ENCODE data around the gene VPS37C. TPM values are rescaled to one million over a fixed set of nuclear protein-coding genes. Genes with fewer than 3 reads are reported as not detected.

Gene VPS37C
- total RNA-seq, 1 donor from 2014 or later, result 24.4 TPM

- no peak for DNase-seq (ENCODE audit: low read depth)
Observed at GRCh38 chr11:61155312-61155711, 5.9 kb downstream of the VPS37C start.

- no peak for DNase-seq (ENCODE audit: low read depth)
Observed at GRCh38 chr11:61154528-61154927, 6.7 kb downstream of the VPS37C start.

GRCh38 chr11:61153593-61154095 lies 7.6 kb downstream of the VPS37C start:
- DNase-seq (ENCODE audit: low read depth), result peak; percentile 70

DNA sequence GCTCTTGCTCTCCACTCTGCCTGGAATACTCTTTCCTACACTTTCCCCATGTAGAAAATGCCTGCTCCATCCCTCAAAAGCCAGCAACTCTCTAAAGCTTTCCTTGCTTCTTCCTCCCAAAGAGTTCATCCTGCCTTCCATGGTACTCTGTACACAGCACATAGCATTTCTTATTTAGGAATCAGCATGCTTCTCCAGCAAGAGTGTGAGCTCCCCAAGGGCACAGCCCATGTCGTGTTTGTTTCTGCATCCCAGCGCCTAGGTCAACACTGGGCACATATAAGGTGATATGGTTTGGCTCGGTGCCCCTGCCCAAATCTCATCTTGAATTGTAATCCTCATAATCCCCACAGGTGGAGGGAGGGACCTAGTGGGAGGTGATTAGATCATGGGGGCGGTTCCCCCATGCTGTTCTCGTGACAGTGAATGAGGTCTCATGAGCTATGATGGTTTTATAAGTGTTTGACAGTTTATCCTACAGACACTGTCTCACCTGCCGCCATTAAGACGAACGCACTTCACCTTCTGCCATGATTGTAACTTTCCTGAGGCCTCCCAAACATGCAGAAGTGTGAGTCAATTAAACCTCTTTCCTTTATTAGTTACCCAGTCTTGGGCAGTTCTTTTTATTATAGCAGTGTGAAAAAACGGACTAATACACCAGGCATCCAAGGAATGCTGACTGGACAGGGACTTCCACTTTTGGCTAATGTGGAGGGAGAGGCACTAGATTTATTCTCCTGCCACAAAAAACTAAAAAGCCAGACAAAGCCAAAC lies 8.2 kb downstream of the VPS37C start:
- peak; percentile 85 for DNase-seq (ENCODE audit: low read depth)

DNA sequence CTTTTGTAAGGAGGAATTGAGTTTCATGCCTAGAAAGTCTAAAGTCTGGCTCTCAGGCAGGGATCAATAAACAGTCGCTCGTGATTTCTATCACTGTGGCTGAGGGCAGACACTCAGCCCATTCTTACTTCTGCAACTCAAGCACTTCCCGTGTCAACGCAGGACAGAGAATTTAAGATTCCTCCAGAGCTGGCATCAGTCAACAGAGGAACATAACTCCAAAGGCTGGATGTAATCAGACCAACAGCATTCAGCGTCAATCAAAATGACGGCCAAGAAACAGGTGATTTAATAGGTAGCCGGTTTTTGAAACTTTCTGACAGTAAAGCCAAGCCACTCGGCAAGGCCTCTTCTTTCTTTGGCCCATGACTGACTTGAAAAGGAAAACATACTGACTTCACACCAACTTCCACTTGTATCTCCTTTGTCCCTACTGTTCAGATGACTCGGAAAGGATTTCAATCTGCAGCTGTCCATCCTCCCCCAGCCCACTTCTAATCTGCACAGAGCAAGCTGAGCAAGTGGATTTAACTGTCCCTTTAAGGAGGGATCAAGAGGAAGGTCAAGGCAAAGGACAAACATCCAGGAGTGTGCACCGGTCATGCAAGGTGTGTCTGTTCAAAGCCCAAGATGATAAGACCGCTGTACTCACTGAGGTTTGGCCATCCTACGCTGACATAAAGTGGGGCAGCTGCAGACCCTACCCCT lies 9.5 kb downstream of the VPS37C start:
- DNase-seq (ENCODE audit: low read depth), result peak; percentile 71

GRCh38 chr11:61150706-61151544 lies 10.3 kb downstream of the VPS37C start:
- DNase-seq (ENCODE audit: low read depth), result peak; percentile 39

GRCh38 chr11:61149624-61150615 lies 11.3 kb downstream of the VPS37C start:
- DNase-seq (ENCODE audit: low read depth), result no peak

DNA sequence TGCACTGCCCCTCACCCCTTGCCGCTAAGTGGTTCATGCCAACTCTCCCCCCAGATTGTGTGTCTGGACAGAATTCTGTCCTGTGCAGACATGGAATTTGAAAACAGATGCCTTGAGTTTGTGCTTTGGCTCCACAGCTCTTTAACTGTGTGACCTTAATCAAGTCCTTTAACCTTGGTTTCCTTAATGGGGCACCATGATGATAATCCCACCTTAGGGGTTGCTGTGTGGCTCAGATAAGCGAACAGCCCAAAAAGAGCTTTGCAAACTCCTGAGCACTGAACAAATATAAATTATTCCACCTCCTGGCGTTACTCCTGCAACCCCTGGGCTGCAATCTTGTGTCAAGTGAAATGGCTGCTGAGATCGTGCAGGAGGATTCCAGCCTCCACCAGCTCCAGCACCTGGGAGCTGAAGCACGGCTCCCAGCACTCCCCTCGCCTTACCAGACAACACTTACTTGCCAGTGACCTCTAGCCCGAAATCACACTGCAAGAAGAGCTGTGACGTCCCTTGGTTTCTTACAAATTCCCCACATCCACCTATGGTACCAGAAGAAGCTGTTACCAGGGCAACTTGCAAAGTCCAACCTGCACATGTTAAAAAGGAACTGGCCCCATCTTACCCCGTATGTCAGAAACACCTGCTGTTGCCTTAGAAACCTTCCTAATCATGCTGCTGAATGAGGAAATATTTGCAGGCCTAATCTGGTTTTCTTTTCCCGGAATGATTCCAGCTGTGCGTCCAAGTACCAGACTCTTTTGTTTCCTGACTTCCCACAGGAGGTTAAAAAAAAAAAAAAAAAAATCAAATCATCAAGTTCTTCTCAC lies 13.2 kb downstream of the VPS37C start:
- DNase-seq (ENCODE audit: low read depth), result no peak

GRCh38 chr11:61147271-61147670 lies 14.0 kb downstream of the VPS37C start:
- DNase-seq (ENCODE audit: low read depth), result no peak

GRCh38 chr11:61146416-61146815 lies 14.8 kb downstream of the VPS37C start:
- DNase-seq (ENCODE audit: low read depth), result no peak

GRCh38 chr11:61145228-61146005 lies 15.8 kb downstream of the VPS37C start:
- no peak for DNase-seq (ENCODE audit: low read depth)

- no peak for DNase-seq (ENCODE audit: low read depth)
Observed at GRCh38 chr11:61144511-61145179, 16.6 kb downstream of the VPS37C start.

DNA sequence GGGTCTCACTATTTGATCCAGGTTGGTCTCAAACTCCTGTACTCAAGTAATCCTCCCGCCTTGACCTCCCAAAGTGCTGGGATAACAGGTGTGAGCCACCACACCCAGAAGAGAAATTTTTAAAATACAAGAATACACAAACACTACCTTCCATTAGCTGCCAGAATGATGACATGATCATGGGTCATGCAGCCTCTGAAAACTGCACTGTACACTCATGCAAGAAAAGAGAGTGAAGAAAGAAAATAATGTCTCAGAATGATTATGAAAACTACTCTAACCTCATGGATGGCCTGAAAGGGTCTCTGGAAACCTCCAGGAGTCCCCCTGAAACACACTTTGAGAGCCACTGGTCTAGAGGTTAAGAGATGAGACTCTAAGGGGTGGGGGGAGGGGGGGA lies 18.8 kb downstream of the VPS37C start:
- DNase-seq (ENCODE audit: low read depth), result no peak

DNA sequence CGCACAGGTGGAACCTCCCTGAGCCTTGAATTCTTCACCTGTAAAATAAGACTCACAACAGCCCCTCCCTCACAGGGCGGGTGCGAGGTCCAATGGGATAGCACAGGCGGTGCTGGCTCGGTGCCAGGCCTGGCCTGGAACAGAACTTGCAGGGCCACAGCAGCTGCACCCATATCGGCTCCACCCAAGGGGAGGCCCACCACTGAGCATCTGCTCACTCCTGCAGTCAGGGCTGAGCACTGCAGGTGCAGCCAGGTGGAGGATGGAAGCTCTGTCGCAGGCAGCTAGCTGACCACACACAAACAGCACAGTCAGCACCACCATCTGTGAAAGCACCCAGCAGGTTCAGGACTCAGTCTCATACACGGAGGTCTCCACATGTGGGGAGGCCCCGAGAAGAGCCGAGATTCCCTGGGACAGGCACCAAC lies 19.6 kb downstream of the VPS37C start:
- peak; percentile 29 for DNase-seq (ENCODE audit: low read depth)

DNA sequence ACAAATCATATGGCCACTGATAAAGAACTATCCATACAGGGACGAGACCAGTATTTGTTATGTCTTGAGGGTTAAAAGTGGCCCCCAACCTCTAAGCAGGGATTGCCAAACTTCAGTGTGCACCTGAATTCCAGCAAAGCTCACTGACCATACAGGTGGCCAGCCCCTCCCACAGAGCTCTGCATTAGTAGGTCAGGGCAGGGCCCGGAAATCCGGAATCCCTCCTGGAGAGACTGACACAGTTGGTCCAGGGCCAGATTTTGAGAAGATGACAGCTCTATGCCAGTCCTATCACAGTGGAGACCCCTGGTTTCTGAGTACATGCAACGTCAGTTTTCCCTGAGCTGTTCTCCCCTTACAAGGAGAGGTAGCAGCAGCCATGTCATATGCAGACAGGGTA lies 20.8 kb downstream of the VPS37C start:
- DNase-seq (ENCODE audit: low read depth), result no peak

- no peak for DNase-seq (ENCODE audit: low read depth)
Observed at GRCh38 chr11:61139387-61139786, 21.8 kb downstream of the VPS37C start.

GRCh38 chr11:61138935-61139334 lies 22.3 kb downstream of the VPS37C start:
- peak; percentile 95 for DNase-seq (ENCODE audit: low read depth)

GRCh38 chr11:61134801-61135257 lies 26.4 kb downstream of the VPS37C start:
- DNase-seq (ENCODE audit: low read depth), result no peak
